Activated T-cell treated with anti-CD3 and anti-CD28 coated beads, Interleukin-2, amount 50 U/mL, for 72 hours (primary cell): ENCODE measurements around the gene AKAP13. TPM values are rescaled to one million over a fixed set of nuclear protein-coding genes. Genes with fewer than 3 reads are reported as not detected.
A peak's percentile ranks its signal among the peaks of the same experiment; 100 is the strongest.
"Not testable (repeated sequence)": the region's sequence is repeated elsewhere in the genome, so short reads cannot be mapped to it uniquely, and the experiment has no call there.

Source experiments
- ATAC-seq, 2 donors: fragments of 150-1000 bp; cut with Tn5 transposase; replicated peaks in 1 of 2; 2 replicates each; pipeline ENCODE4 v1.10.0; 2021; ENCODE audit warnings: moderate library complexity in 2 of 2, mild to moderate bottlenecking in 1 of 2
- DNase-seq, 2 donors: peaks; one replicate each; pipeline ENCODE4 v3.0.0; 2021 to 2022; ENCODE audit warnings: mixed read lengths in 1 of 2
- H3K27ac Mint-ChIP-seq: one replicate; pipeline ENCODE4 v1.8.0; 2022; ENCODE audit warnings: mild to moderate bottlenecking, moderate library complexity, mixed read lengths
- H3K27me3 Mint-ChIP-seq: one replicate; pipeline ENCODE4 v1.8.0; 2022; ENCODE audit warnings: low read depth, mixed read lengths
- H3K36me3 Mint-ChIP-seq, 2 donors: one replicate each; pipeline ENCODE4 v1.8.0; 2022; ENCODE audit warnings: mixed read lengths in 2 of 2, mild to moderate bottlenecking in 1 of 2; ENCODE audit not compliant: insufficient read depth in 2 of 2
- H3K4me1 Mint-ChIP-seq: one replicate; pipeline ENCODE4 v1.8.0; 2022; ENCODE audit warnings: low read depth, mixed read lengths
- H3K4me3 Mint-ChIP-seq, 2 donors: one replicate each; pipeline ENCODE4 v1.8.0; 2022; ENCODE audit warnings: mild to moderate bottlenecking in 2 of 2, mixed read lengths in 2 of 2, moderate library complexity in 2 of 2
- H3K9me3 Mint-ChIP-seq, 2 donors: one replicate each; pipeline ENCODE4 v1.8.0; 2022; ENCODE audit warnings: mixed read lengths in 2 of 2
- total RNA-seq, 2 donors: library from RNA; stranded (reverse); gene quantifications; one replicate each; pipeline ENCODE4 v1.2.3, GENCODE V29; 2022

Gene AKAP13
- total RNA-seq, 2 donors from 2014 or later, result 134 to 185 TPM

DNA sequence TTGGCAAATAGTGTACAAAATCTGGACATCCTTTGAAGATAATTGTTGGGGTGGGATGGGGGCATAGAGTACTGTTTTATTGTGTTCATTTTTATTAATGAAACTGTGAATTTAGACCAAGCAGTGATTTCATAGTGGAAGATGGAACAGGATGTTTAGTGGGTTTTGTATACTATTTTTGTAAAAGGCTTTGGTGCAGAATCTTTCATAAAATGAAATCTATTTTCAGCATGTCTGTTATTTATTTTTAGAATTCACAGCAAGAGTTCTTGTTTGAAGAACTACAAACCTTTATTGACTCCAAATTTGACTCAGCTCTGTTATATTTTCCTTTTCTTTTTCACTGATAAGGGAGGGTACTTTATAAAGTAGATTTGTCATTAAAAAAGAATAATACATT lies 145.4 kb downstream of the AKAP13 start:
- DNase-seq, result no peak
- Mint-ChIP-seq H3K27me3 (no peaks in the 10 kb centered on the region), H3K36me3 (peaks cover 0 to 2% of the 10 kb centered on the region in 2 donors), H3K4me1 (peaks cover 33% of the 10 kb centered on the region), H3K9me3 (no peaks in the 10 kb centered on the region), H3K4me3 (no peak overlapping the region), H3K27ac (peak overlapping the region; percentile 22)
- ATAC-seq, result no peak

DNA sequence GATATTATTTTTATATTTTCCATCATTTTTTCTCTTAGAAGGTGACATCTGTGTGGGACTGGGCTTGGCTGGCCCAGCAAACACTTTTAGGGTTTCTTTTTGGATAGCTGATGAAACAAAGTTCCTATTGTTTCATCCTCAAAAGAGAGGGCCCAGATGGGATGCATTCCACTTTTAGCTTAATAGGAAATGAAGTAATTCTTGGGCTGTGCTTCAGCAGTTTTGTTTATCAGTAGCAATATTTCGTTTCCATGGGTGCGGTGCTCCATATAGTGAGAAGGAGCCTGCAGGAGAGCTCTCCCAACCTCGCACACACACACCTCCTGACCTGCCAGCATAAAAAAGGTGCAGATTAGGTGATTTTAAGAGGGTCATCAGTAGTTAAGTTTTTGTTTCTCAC lies 147.5 kb downstream of the AKAP13 start:
- no peak overlapping the region for H3K27ac Mint-ChIP-seq
- DNase-seq (no peak), ATAC-seq (no peak)
- H3K27me3 Mint-ChIP-seq, result no peaks in the 10 kb centered on the region
- H3K9me3 Mint-ChIP-seq, result no peaks in the 10 kb centered on the region
- peaks cover 30% of the 10 kb centered on the region for H3K4me1 Mint-ChIP-seq
- H3K4me3 Mint-ChIP-seq, result no peak overlapping the region
- no peaks in the 10 kb centered on the region for H3K36me3 Mint-ChIP-seq

DNA sequence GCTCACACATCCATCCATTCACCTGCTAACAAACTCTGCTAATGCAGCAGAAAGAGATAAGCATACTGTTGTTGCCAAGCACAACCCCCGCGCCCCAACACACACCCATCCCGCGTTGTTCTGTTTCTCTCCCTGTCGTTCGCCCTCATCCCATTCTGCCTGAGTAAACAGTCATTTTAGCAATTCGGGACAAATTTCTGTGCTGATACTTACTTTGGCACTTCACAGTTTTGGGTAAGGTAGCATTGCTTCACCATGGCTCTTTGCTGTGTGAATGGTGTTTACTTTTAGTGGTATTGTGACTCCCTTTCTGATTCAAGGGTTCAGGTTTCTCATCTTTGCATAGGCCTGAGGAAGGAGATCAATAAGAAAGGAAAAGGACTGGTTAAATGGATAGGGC lies 149.7 kb downstream of the AKAP13 start:
- no peak for ATAC-seq
- DNase-seq, result no peak
- Mint-ChIP-seq H3K9me3 (no peaks in the 10 kb centered on the region), H3K27me3 (no peaks in the 10 kb centered on the region), H3K36me3 (no peaks in the 10 kb centered on the region), H3K4me1 (peaks cover 40% of the 10 kb centered on the region), H3K4me3 (no peak overlapping the region), H3K27ac (no peak overlapping the region)

DNA sequence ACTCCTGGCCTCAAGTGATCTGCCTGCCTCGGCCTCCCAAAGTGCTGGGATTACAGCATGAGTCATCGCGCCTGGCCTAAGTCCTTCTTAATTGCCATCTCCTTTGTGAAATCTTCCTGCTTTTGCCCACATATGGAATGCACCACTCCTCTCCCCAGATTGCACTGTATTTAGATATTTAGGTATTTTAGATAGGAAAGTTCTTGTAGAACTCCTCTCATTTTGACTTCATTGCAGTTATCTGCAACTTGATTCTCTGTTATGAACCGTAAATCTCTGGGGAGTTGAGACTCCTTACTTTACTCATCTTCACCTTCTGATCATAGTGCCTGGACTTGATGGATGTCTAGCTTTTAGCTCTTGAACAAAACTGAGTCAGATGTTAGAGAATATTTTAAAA lies 150.7 kb downstream of the AKAP13 start:
- H3K27me3 Mint-ChIP-seq, result no peaks in the 10 kb centered on the region
- H3K4me3 Mint-ChIP-seq, result no peak overlapping the region
- no peaks in the 10 kb centered on the region for H3K9me3 Mint-ChIP-seq
- ATAC-seq (no peak), DNase-seq (no peak)
- no peaks in the 10 kb centered on the region for H3K36me3 Mint-ChIP-seq
- H3K4me1 Mint-ChIP-seq, result peaks cover 43% of the 10 kb centered on the region
- peak overlapping the region; percentile 26 for H3K27ac Mint-ChIP-seq

DNA sequence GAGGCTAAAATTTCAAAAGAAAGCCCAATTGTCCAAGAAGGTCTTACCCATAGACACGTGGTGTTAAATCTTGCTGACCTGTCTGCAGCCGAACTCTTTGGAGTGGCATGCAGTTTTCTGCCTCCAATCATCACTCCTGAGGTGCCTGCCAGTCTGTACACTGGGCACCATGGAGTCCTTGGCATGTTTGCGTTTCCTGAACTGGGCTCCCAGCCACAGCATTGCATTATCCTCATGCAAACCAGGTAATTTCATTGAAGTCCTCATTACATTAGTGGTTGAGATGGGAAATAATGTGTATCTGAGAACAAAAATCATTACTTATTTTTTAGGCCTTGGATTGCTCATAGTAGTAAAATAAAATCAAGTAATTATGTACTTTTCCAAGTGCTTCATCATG lies 152.3 kb downstream of the AKAP13 start:
- DNase-seq (no peak), ATAC-seq (no peak)
- Mint-ChIP-seq H3K27ac (peak overlapping the region; percentile 96), H3K4me3 (no peak overlapping the region), H3K27me3 (no peaks in the 10 kb centered on the region), H3K9me3 (no peaks in the 10 kb centered on the region), H3K4me1 (peaks cover 45% of the 10 kb centered on the region), H3K36me3 (peaks cover 0 to 1% of the 10 kb centered on the region in 2 donors)

DNA sequence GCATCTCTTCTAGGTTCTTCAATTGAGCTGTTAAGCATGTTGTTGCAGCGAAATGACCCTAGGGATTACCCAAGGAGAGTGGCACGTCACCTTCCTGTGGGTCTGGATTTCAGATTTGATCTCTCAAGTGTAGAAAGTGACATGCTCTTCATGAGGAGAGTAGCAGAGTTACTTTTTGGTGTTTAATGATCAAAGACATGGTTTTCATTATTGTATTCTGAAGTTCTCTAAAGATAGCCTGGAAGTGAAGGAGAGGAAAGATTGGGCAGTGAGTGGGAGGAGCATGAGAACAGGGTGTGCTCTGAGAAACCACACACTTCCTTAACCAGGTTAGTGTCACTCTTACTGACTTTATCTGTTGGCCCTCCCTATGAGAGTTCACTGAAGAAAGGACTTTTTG lies 153.6 kb downstream of the AKAP13 start:
- Mint-ChIP-seq H3K4me1 (peaks cover 46% of the 10 kb centered on the region), H3K9me3 (no peaks in the 10 kb centered on the region), H3K27ac (peak overlapping the region; percentile 61), H3K27me3 (no peaks in the 10 kb centered on the region), H3K36me3 (peaks cover 1 to 2% of the 10 kb centered on the region in 2 donors), H3K4me3 (peak overlapping the region; percentile 38 to 60)
- ATAC-seq (peak; percentile 81 to 93), DNase-seq (no peak)

DNA sequence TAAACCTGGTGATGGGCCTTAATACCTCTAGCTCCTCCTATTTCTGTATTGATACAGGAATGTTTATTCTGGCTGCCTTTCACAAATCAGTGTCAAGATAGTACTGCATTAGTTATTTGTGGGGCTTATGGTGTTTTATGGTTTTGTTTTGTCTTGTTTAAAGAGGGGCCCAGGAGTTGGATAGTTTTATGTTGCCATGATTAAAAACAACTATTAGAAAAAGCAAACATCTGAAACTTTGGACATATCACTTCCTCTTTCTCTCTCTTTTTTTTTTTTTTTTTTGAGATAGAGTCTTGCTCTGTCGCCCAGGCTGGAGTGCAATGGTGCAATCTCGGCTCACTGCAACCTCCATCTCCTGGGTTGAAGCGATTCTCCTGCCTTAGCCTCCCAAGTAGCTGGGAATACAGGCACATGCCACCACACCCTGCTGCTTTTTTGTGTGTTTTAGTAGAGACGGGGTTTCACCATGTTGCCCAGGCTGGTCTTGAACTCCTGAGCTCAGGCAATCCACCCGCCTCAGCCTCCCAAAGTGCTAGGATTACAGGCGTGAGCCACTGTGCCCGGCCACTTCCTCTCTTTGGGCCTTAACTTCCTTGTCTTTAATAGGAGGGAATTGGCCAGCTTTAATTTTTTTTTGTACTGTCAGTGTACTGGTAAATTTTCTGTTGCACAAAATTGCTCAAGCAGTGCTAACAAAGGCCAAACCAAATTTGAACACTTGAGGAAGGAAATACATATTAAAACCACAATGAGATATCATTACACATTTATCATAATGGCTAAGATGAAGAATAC lies 155.3 kb downstream of the AKAP13 start:
- DNase-seq, H3K9me3 Mint-ChIP-seq, H3K4me3 Mint-ChIP-seq, ATAC-seq, H3K36me3 Mint-ChIP-seq, H3K27me3 Mint-ChIP-seq: not testable (repeated sequence)
- Mint-ChIP-seq H3K4me1 (peaks cover 63% of the 10 kb centered on the region), H3K27ac (peak overlapping the region; percentile 75)

DNA sequence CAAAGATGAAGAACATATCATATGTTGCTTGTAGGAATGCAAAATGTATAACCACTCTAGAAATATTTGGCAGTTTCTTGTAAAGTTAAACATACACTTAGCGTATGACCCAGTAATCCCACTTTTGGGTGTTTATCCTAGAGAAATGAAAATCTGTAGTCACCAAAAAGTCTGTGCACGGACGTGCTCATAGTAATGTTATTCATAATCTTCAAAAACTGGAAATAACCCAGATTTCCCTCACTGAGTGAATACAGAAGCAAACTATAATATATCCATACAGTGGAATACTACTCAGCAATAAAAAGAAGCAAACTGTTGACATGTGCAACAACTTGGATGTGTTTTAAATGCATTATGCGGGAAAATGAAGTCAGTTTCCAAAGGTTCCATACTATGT lies 155.9 kb downstream of the AKAP13 start:
- H3K4me1 Mint-ChIP-seq, result peaks cover 69% of the 10 kb centered on the region
- DNase-seq (no peak), ATAC-seq (no peak)
- H3K36me3 Mint-ChIP-seq, result peaks cover 1 to 2% of the 10 kb centered on the region in 2 donors
- H3K9me3 Mint-ChIP-seq, result no peaks in the 10 kb centered on the region
- H3K27me3 Mint-ChIP-seq, result no peaks in the 10 kb centered on the region
- H3K27ac Mint-ChIP-seq, result peak overlapping the region; percentile 38
- no peak overlapping the region for H3K4me3 Mint-ChIP-seq

DNA sequence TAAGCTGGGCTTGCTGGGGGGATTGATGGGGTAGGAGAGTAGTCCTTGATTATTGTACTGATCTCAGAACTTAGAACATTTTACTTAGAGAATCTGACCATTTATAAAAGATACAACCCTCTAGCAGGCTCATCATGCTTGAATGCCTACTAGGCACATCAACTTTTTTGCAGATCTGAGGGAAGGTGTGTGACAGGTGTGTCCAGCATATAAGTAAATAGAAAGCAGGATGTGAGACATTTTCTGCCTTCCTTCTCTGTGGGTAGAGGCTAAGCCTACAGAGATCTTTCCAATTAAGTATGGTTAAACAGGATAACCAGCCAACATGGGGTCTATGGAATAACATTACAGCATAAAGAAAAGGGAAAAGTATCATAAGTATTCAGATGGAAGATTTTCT lies 159.1 kb downstream of the AKAP13 start:
- H3K9me3 Mint-ChIP-seq, result no peaks in the 10 kb centered on the region
- DNase-seq (no peak), ATAC-seq (no peak)
- H3K27ac Mint-ChIP-seq, result peak overlapping the region; percentile 80
- no peaks in the 10 kb centered on the region for H3K27me3 Mint-ChIP-seq
- H3K36me3 Mint-ChIP-seq, result peaks cover 1 to 2% of the 10 kb centered on the region in 2 donors
- H3K4me3 Mint-ChIP-seq, result peak overlapping the region in 1 of 2 donors; percentile 35
- peaks cover 72% of the 10 kb centered on the region for H3K4me1 Mint-ChIP-seq

DNA sequence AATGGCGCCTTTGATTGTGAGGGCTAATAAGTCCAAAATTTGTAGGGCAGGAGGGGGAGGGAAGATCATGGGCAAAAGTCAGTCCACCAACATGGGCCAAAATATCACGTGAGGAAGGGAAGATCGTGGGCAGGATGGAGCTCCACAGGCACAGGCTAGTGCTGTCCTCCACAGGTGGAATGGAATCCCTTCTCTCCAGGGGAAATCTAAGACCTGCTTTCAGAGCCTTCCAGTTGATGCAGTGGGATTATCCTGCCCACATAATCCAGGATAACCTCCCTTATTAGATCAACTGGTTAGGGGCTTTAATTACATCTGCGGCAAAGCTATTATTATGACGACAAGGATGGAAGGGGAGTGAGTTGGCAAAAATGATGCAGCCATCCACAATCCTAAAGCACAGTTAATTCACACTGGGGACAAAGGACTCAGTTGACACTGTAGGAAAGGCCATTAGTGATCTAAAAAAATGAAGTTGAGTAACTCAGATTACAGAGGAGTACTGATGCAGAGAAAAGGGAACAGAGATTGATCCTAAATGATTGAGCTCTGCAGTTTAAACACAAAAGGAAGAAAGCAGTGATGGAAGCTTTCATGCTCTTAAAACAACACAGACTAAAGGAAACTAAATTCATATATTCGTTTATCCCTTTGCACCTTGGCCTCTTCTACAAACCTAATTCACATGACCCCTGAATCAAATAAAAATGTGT lies 159.8 kb downstream of the AKAP13 start:
- no peaks in the 10 kb centered on the region for H3K27me3 Mint-ChIP-seq
- DNase-seq (no peak), ATAC-seq (no peak)
- peaks cover 74% of the 10 kb centered on the region for H3K4me1 Mint-ChIP-seq
- H3K4me3 Mint-ChIP-seq, result no peak overlapping the region
- peaks cover 1 to 2% of the 10 kb centered on the region in 2 donors for H3K36me3 Mint-ChIP-seq
- H3K27ac Mint-ChIP-seq, result no peak overlapping the region
- no peaks in the 10 kb centered on the region for H3K9me3 Mint-ChIP-seq

DNA sequence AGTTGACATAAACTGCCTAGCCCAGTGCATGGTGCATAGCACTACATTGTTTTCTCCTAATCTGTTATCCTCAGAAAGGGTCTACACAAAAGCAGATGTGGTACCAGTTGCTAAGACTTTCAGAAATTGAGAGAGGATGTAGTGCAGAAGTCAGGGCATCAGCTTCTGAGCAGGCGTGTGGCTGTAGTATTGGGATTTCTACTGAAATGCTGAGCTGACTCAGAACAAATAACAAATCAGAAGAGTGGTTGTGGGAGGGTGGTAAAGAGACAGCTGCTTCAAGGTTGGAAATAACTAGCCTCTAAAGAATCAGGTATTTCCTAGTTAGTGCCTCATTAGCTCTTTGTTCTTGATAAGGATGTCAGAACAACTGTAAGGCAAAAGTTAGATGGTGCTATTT lies 161.3 kb downstream of the AKAP13 start:
- ATAC-seq (peak; percentile 82 to 83), DNase-seq (peak; percentile 38 to 52)
- Mint-ChIP-seq H3K36me3 (peaks cover 2 to 3% of the 10 kb centered on the region in 2 donors), H3K4me1 (peaks cover 78% of the 10 kb centered on the region), H3K27me3 (no peaks in the 10 kb centered on the region), H3K9me3 (no peaks in the 10 kb centered on the region), H3K4me3 (peak overlapping the region; percentile 42 to 74), H3K27ac (peak overlapping the region; percentile 94)

DNA sequence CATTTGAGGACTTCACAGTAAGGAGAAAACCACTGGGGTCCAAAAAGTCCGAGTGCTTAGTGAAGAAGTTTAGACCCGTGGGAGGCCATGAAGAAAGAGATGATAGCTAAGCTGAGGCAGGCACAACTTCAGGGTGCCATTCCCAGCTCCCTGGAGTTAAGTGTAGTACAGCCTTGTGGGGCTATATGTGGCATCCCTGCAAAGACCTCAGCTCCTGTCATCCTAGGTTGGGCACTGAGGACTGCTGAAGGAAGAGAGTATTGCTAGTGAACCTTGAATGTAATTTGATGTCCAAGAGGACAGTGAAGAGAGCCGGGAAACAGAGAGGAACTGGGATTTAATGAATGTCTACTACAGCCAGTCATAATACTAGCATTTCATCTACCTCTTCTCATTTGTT lies 162.1 kb downstream of the AKAP13 start:
- Mint-ChIP-seq H3K4me3 (peak overlapping the region; percentile 42 to 74), H3K27ac (peak overlapping the region; percentile 94), H3K27me3 (no peaks in the 10 kb centered on the region), H3K36me3 (peaks cover 2 to 4% of the 10 kb centered on the region in 2 donors), H3K9me3 (no peaks in the 10 kb centered on the region), H3K4me1 (peaks cover 85% of the 10 kb centered on the region)
- ATAC-seq (no peak), DNase-seq (no peak)

DNA sequence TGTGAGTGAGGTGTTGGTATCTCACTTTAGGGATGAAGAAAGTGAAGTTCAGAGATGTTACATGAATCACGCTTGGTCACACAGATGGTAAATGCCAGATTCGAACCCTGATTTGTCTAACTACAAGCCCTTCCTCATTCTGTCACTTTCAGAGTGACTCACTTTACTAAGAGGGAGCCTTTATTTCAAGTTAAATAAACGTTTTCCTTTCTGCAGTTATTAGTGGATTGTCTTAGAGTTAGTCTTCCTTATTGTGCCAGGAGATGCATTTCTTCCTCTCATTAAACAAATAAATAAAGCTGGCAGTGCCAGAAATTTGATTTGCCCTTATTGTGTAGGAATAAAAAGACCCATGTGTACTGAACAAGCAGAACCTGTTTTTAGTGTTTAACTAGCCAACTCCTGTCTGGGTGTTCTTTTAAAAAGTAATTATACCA lies 162.5 kb downstream of the AKAP13 start:
- Mint-ChIP-seq H3K27me3 (no peaks in the 10 kb centered on the region), H3K36me3 (peaks cover 2 to 4% of the 10 kb centered on the region in 2 donors), H3K4me3 (peak overlapping the region; percentile 42 to 74), H3K27ac (peak overlapping the region; percentile 94), H3K9me3 (no peaks in the 10 kb centered on the region), H3K4me1 (peaks cover 89% of the 10 kb centered on the region)
- ATAC-seq (peak; percentile 86 to 89), DNase-seq (peak; percentile 31 to 35)
